WTC11 (cell line): Measurements from ENCODE around the gene TIMM10. TPM values are rescaled to one million over a fixed set of nuclear protein-coding genes. Genes with fewer than 3 reads are reported as not detected.

Experiments used
- CREB1 ChIP-seq: sonication (generic); formaldehyde crosslinking; IDR thresholded peaks from 2 replicates; pipeline ENCODE4 v1.8.0; 2023; ENCODE audit warnings: mild to moderate bottlenecking, missing genetic modification reagents
- CTCF ChIP-seq: fragments of 200-600 bp; IDR thresholded peaks from 2 replicates; pipeline ENCODE4 v1.8.0; 2022; ENCODE audit warnings: antibody characterized with exemption
- E2F5 ChIP-seq: sonication (generic); formaldehyde crosslinking; IDR thresholded peaks from 2 replicates; pipeline ENCODE4 v1.8.1; 2022; ENCODE audit warnings: mild to moderate bottlenecking, moderate library complexity, missing genetic modification reagents
- ERG ChIP-seq: fragments of 250-450 bp; sonication (Bioruptor Pico); IDR thresholded peaks from 2 replicates; pipeline ENCODE4 v1.8.0; 2021; ENCODE audit warnings: mild to moderate bottlenecking
- FOXP1 ChIP-seq: sonication (generic); formaldehyde crosslinking; IDR thresholded peaks from 2 replicates; pipeline ENCODE4 v1.8.0; 2022; ENCODE audit warnings: missing genetic modification reagents, mild to moderate bottlenecking, moderate library complexity, borderline replicate concordance
- JAZF1 ChIP-seq: fragments of 250-450 bp; sonication (Bioruptor Pico); IDR thresholded peaks from 2 replicates; pipeline ENCODE4 v1.9.0; 2021; ENCODE audit warnings: moderate library complexity, mild to moderate bottlenecking, inconsistent platforms
- NFATC4 ChIP-seq: fragments of 250-450 bp; sonication (Bioruptor Pico); IDR thresholded peaks from 2 replicates; pipeline ENCODE4 v1.9.0; 2021; ENCODE audit warnings: mild to moderate bottlenecking
- NFYB ChIP-seq: sonication (generic); formaldehyde crosslinking; conservative IDR thresholded peaks from 2 replicates; pipeline ENCODE4 v1.8.0; 2022; ENCODE audit warnings: low read depth, missing genetic modification reagents
- NR2C2 ChIP-seq: sonication (generic); formaldehyde crosslinking; IDR thresholded peaks from 2 replicates; pipeline ENCODE4 v1.8.0; 2022; ENCODE audit warnings: mild to moderate bottlenecking, missing genetic modification reagents
- OVOL2 ChIP-seq: fragments of 250-450 bp; sonication (Bioruptor Pico); IDR thresholded peaks from 2 replicates; pipeline ENCODE4 v1.9.0; 2021; ENCODE audit warnings: mild to moderate bottlenecking, borderline replicate concordance
- PRDM15 ChIP-seq: sonication (generic); formaldehyde crosslinking; IDR thresholded peaks from 2 replicates; pipeline ENCODE4 v1.8.0; 2022; ENCODE audit warnings: missing genetic modification reagents
- PRRX2 ChIP-seq: fragments of 250-450 bp; sonication (Bioruptor Pico); IDR thresholded peaks from 2 replicates; pipeline ENCODE4 v1.8.0; 2021; ENCODE audit warnings: mild to moderate bottlenecking
- RORB ChIP-seq: fragments of 250-450 bp; sonication (Bioruptor Pico); IDR thresholded peaks from 2 replicates; pipeline ENCODE4 v1.9.0; 2021; ENCODE audit warnings: mild to moderate bottlenecking
- SMAD3 ChIP-seq: sonication (generic); formaldehyde crosslinking; IDR thresholded peaks from 2 replicates; pipeline ENCODE4 v1.8.0; 2022; ENCODE audit warnings: missing genetic modification reagents, mild to moderate bottlenecking, borderline replicate concordance
- SMAD4 ChIP-seq: sonication (generic); formaldehyde crosslinking; IDR thresholded peaks from 2 replicates; pipeline ENCODE4 v1.8.0; 2022; ENCODE audit warnings: mild to moderate bottlenecking, missing genetic modification reagents
- SOX15 ChIP-seq: fragments of 250-450 bp; sonication (Bioruptor Pico); IDR thresholded peaks from 2 replicates; pipeline ENCODE4 v1.9.0; 2021; ENCODE audit warnings: mild to moderate bottlenecking
- SP1 ChIP-seq: sonication (generic); formaldehyde crosslinking; conservative IDR thresholded peaks from 2 replicates; pipeline ENCODE4 v1.8.1; 2022; ENCODE audit warnings: missing genetic modification reagents
- TEAD1 ChIP-seq: sonication (generic); formaldehyde crosslinking; IDR thresholded peaks from 2 replicates; pipeline ENCODE4 v1.8.0; 2022; ENCODE audit warnings: mild to moderate bottlenecking, missing genetic modification reagents
- USF1 ChIP-seq: sonication (generic); formaldehyde crosslinking; IDR thresholded peaks from 2 replicates; pipeline ENCODE4 v1.8.0; 2022; ENCODE audit warnings: mild to moderate bottlenecking, missing genetic modification reagents
- USF2 ChIP-seq: sonication (generic); formaldehyde crosslinking; IDR thresholded peaks from 2 replicates; pipeline ENCODE4 v1.8.1; 2023; ENCODE audit warnings: mild to moderate bottlenecking, missing genetic modification reagents, moderate library complexity
- ZBTB21 ChIP-seq: sonication (generic); formaldehyde crosslinking; IDR thresholded peaks from 2 replicates; pipeline ENCODE4 v1.8.1; 2023; ENCODE audit warnings: mild to moderate bottlenecking, missing genetic modification reagents, borderline replicate concordance
- ZNF416 ChIP-seq: fragments of 250-450 bp; sonication (Bioruptor Pico); IDR thresholded peaks from 2 replicates; pipeline ENCODE4 v1.9.0; 2021; ENCODE audit warnings: mild to moderate bottlenecking, inconsistent platforms
- ZNF423 ChIP-seq: fragments of 250-450 bp; sonication (Bioruptor Pico); IDR thresholded peaks from 2 replicates; pipeline ENCODE4 v2.1.2; 2022; ENCODE audit warnings: mild to moderate bottlenecking, moderate library complexity
- ZNF425 ChIP-seq: fragments of 250-450 bp; sonication (Bioruptor Pico); conservative IDR thresholded peaks from 2 replicates; pipeline ENCODE4 v1.9.0; 2021; ENCODE audit warnings: mild to moderate bottlenecking
- ZNF512 ChIP-seq: sonication (generic); formaldehyde crosslinking; IDR thresholded peaks from 2 replicates; pipeline ENCODE4 v1.8.1; 2022; ENCODE audit warnings: missing genetic modification reagents, borderline replicate concordance
- total RNA-seq: library from RNA; stranded (reverse); gene quantifications from 3 replicates; pipeline ENCODE4 v1.2.3, GENCODE V29; 2021

Gene TIMM10
- total RNA-seq, 1 experiment from 2014 or later, result 92.8 TPM

GRCh38 chr11:57499413-57499982 lies 31.1 kb downstream of the TIMM10 start (continued):
- TF ChIP-seq SMAD3 (CRISPR knock-in tag), result no peak
- 0 out of 2 replicates have a peak, but pooled peaks have one; percentile 25 for TF ChIP-seq E2F5 (CRISPR knock-in tag)
- TF ChIP-seq RORB, result no peak
- no peak for TF ChIP-seq USF1 (CRISPR knock-in tag)
- no peak for TF ChIP-seq FOXP1
- TF ChIP-seq ZBTB21 (CRISPR knock-in tag), result no peak
- TF ChIP-seq CREB1 (CRISPR knock-in tag), result no peak
- no peak for TF ChIP-seq PRDM15 (CRISPR knock-in tag)
- TF ChIP-seq SMAD4 (CRISPR knock-in tag), result no peak
- TF ChIP-seq NFATC4 (CRISPR knock-in tag), result no peak
- TF ChIP-seq SP1 (CRISPR knock-in tag), result peak; percentile 70; the same call in 1 of the 2 replicates
- no peak for TF ChIP-seq ZNF425 (CRISPR knock-in tag)
- no peak for TF ChIP-seq ERG
- no peak for TF ChIP-seq PRRX2 (CRISPR knock-in tag)
- TF ChIP-seq NR2C2 (CRISPR knock-in tag), result no peak
- TF ChIP-seq CTCF, result no peak
- TF ChIP-seq SOX15, result no peak
- no peak for TF ChIP-seq OVOL2 (CRISPR knock-in tag)
- TF ChIP-seq TEAD1, result no peak
- no peak for TF ChIP-seq ZNF416
- TF ChIP-seq ZNF423 (CRISPR knock-in tag), result no peak
- no peak for TF ChIP-seq USF2 (CRISPR knock-in tag)
- no peak for TF ChIP-seq JAZF1 (CRISPR knock-in tag)
- peak; percentile 64 for TF ChIP-seq NFYB (CRISPR knock-in tag)
- no peak for TF ChIP-seq ZNF512 (CRISPR knock-in tag)
